GM23338 (cell line): ENCODE results near the gene MRPL1. TPM values are rescaled to one million over a fixed set of nuclear protein-coding genes. Genes with fewer than 3 reads are reported as not detected.

Experiments
- ATAC-seq: fragments of 200-7000 bp; cut with Tn5 transposase; 3 replicates; pipeline ENCODE4 v1.9.1; 2020
- DNase-seq: peaks from one replicate; pipeline ENCODE4 v3.0.0-alpha.2; 2015; ENCODE audit warnings: low spot score
- H2AFZ ChIP-seq: fragments of 200-600 bp; sonication (generic); 2 replicates; pipeline ENCODE4 v1.8.0; 2016; ENCODE audit warnings: antibody characterized with exemption, mild to moderate bottlenecking, moderate library complexity
- H3F3A ChIP-seq: fragments of 200-600 bp; sonication (generic); replicated peaks from 2 replicates; pipeline ENCODE4 v1.8.0; 2017; ENCODE audit warnings: antibody characterized with exemption, mixed run types, low read depth
- H3K27ac ChIP-seq: fragments of 200-600 bp; sonication (generic); 2 replicates; pipeline ENCODE4 v1.6.1; 2016; ENCODE audit warnings: low read depth
- H3K27me3 ChIP-seq: fragments of 200-600 bp; sonication (generic); 2 replicates; pipeline ENCODE4 v1.8.0; 2016; ENCODE audit warnings: mild to moderate bottlenecking, mixed run types, moderate library complexity; ENCODE audit not compliant: insufficient read depth
- H3K36me3 ChIP-seq: fragments of 200-600 bp; sonication (generic); 2 replicates; pipeline ENCODE4 v1.8.0; 2016; ENCODE audit warnings: mild to moderate bottlenecking; ENCODE audit not compliant: insufficient read depth
- H3K4me1 ChIP-seq: fragments of 200-600 bp; sonication (generic); 2 replicates; pipeline ENCODE4 v1.8.0; 2016; ENCODE audit warnings: mild to moderate bottlenecking, moderate library complexity; ENCODE audit not compliant: insufficient read depth
- H3K4me2 ChIP-seq: fragments of 200-600 bp; sonication (generic); 2 replicates; pipeline ENCODE4 v1.7.1; 2017; ENCODE audit warnings: mixed run types
- H3K4me3 ChIP-seq: fragments of 200-600 bp; sonication (generic); 2 replicates; pipeline ENCODE4 v1.6.1; 2016; ENCODE audit warnings: mixed run types
- H3K79me2 ChIP-seq: fragments of 200-600 bp; sonication (generic); replicated peaks from 2 replicates; pipeline ENCODE4 v1.8.0; 2017; ENCODE audit warnings: mild to moderate bottlenecking; ENCODE audit not compliant: insufficient read depth
- H3K9me2 ChIP-seq: fragments of 200-600 bp; sonication (generic); 2 replicates; pipeline ENCODE4 v1.8.0; 2017; ENCODE audit not compliant: insufficient read depth
- H4K20me1 ChIP-seq: fragments of 200-600 bp; sonication (generic); replicated peaks from 2 replicates; pipeline ENCODE4 v1.8.0; 2017; ENCODE audit warnings: mild to moderate bottlenecking; ENCODE audit not compliant: insufficient read depth
- H3K27ac Mint-ChIP-seq: 2 replicates; pipeline ENCODE4 v1.8.0; 2020; ENCODE audit warnings: inconsistent platforms, mild to moderate bottlenecking, moderate library complexity, mixed read lengths
- H3K27me3 Mint-ChIP-seq: 3 replicates; pipeline ENCODE4 v1.8.0; 2022; ENCODE audit warnings: low read depth, mild to moderate bottlenecking, moderate library complexity, mixed read lengths, inconsistent platforms; ENCODE audit not compliant: insufficient read depth, poor library complexity
- H3K36me3 Mint-ChIP-seq: 3 replicates; pipeline ENCODE4 v1.8.0; 2021; ENCODE audit warnings: low read depth, mild to moderate bottlenecking, inconsistent platforms, moderate library complexity, mixed read lengths
- H3K4me1 Mint-ChIP-seq: 3 replicates; pipeline ENCODE4 v1.8.0; 2020; ENCODE audit warnings: mild to moderate bottlenecking, inconsistent platforms, mixed read lengths
- H3K4me3 Mint-ChIP-seq: 3 replicates; pipeline ENCODE4 v1.8.0; 2021; ENCODE audit warnings: moderate library complexity, mild to moderate bottlenecking, inconsistent platforms, mixed read lengths
- H3K9me3 Mint-ChIP-seq: 3 replicates; pipeline ENCODE4 v1.8.0; 2020; ENCODE audit warnings: moderate library complexity, mild to moderate bottlenecking, inconsistent platforms, mixed read lengths
- CREB1 ChIP-seq: fragments of 250-450 bp; sonication (Bioruptor Pico); IDR thresholded peaks from 2 replicates; pipeline ENCODE4 v1.5.0; 2020; ENCODE audit warnings: low read depth, mild to moderate bottlenecking, moderate library complexity
- CTCF ChIP-seq, 2 experiments: fragments of 200-600 bp in 1 of 2; sonication (generic) in 1 of 2; conservative IDR thresholded peaks; 2 replicates each; pipeline versions ENCODE4 v1.5.1 to v1.6.1; 2016 to 2017; ENCODE audit warnings: antibody characterized with exemption in 2 of 2, low read depth in 2 of 2, mild to moderate bottlenecking in 2 of 2, moderate library complexity in 1 of 2
- EZH2phosphoT487 ChIP-seq: fragments of 200-600 bp; sonication (generic); IDR thresholded peaks from one replicate; pipeline ENCODE4 v1.8.1; 2018; ENCODE audit warnings: antibody characterized with exemption; ENCODE audit not compliant: unreplicated experiment
- JUNB ChIP-seq: IDR thresholded peaks from one replicate; pipeline ENCODE4 v1.6.1; 2016; ENCODE audit warnings: antibody characterized with exemption; ENCODE audit not compliant: unreplicated experiment
- NANOG ChIP-seq: IDR thresholded peaks from 2 replicates; pipeline ENCODE4 v1.6.1; 2016; ENCODE audit warnings: antibody characterized with exemption, borderline replicate concordance
- REST ChIP-seq: IDR thresholded peaks from one replicate; pipeline ENCODE4 v1.6.1; 2018; ENCODE audit warnings: antibody characterized with exemption; ENCODE audit not compliant: unreplicated experiment
- STAT1 ChIP-seq: IDR thresholded peaks from one replicate; pipeline ENCODE4 v1.6.1; 2016; ENCODE audit warnings: antibody characterized with exemption; ENCODE audit not compliant: unreplicated experiment
- ZNF114 ChIP-seq: fragments of 250-450 bp; sonication (Bioruptor Pico); IDR thresholded peaks from 2 replicates; pipeline ENCODE4 v1.5.0; 2020; ENCODE audit warnings: mild to moderate bottlenecking, moderate library complexity
- ZNF462 ChIP-seq: fragments of 250-450 bp; sonication (Bioruptor Pico); IDR thresholded peaks from 2 replicates; pipeline ENCODE4 v1.5.0; 2020; ENCODE audit warnings: mild to moderate bottlenecking, moderate library complexity
- polyA plus RNA-seq: library from polyadenylated mRNA; unstranded; fragments of >200 nt; fragmentation: Nextera tagmentation; extraction: Ambion mirVana; gene quantifications from 2 replicates; pipeline ENCODE4 v1.2.1, GENCODE V29; 2016
- total RNA-seq: library from RNA; depleted of rRNA; stranded (reverse); fragments of >200 nt; shearing (Covaris generic); gene quantifications from 2 replicates; pipeline ENCODE4 v1.2.3, GENCODE V29; 2014

Gene MRPL1
- total and polyA plus RNA-seq, 2 experiments from 2014 or later: 29.2 to 46.5 TPM

- TF ChIP-seq ZNF462 (CRISPR knock-in tag): no peak
- no peak for TF ChIP-seq ZNF114 (CRISPR knock-in tag)
- no peak for TF ChIP-seq EZH2phosphoT487
- TF ChIP-seq REST: no peak
Observed at GRCh38 chr4:77952457-77952856, 89.8 kb downstream of the MRPL1 start (continued).

- Mint-ChIP-seq H3K36me3 (peaks cover 3% of the 10 kb centered on the region; the same call in 2 of the 3 replicates), H3K27me3 (no peaks in the 10 kb centered on the region), H3K4me1 (no peaks in the 10 kb centered on the region), H3K27ac (no peak overlapping the region), H3K9me3 (no peaks in the 10 kb centered on the region), H3K4me3 (no peak overlapping the region)
- no peak overlapping the region for H3K4me2 ChIP-seq
- no peak overlapping the region for H3K27ac ChIP-seq
- ATAC-seq (no peak), DNase-seq (no peak)
- H4K20me1 ChIP-seq: no peaks in the 10 kb centered on the region
- H3K79me2 ChIP-seq: no peaks in the 10 kb centered on the region
- no peaks in the 10 kb centered on the region for H3K27me3 ChIP-seq
- no peaks in the 10 kb centered on the region; the same call in 1 of the 2 replicates for H3K36me3 ChIP-seq
- no peaks in the 10 kb centered on the region for H3K4me1 ChIP-seq
- H3F3A ChIP-seq: no peaks in the 10 kb centered on the region
- H3K9me2 ChIP-seq: no peaks in the 10 kb centered on the region
- H2AFZ ChIP-seq: no peak overlapping the region
- H3K4me3 ChIP-seq: no peak overlapping the region
- TF ChIP-seq CREB1 (CRISPR knock-in tag) (no peak), ZNF114 (CRISPR knock-in tag) (no peak), STAT1 (no peak), NANOG (no peak), CTCF (conservative IDR thresholded peaks at IDR 0.05; ENCODE audit: low read depth in 2 of 2) (no peak), EZH2phosphoT487 (no peak), JUNB (no peak), REST (no peak)
Observed at GRCh38 chr4:77954690-77955089, 92.1 kb downstream of the MRPL1 start.
